Measurements from ENCODE around the gene GOLGA1. TPM values are rescaled to one million over a fixed set of nuclear protein-coding genes. Genes with fewer than 3 reads are reported as not detected.

GOLGA1 gene
- total RNA-seq, 1 experiment from 2014 or later, result 22.8 TPM

- POLR2A ChIA-PET, result interaction anchor here (0.7 to 2.3 kb wide), 2 partner anchors 11 to 34 kb away, joined by 3 to 17 read pairs; no protein-coding TSS in a partner anchor
- CTCF ChIA-PET, result interaction anchor here (0.7 to 15.9 kb wide), 4 partner anchors 24 to 1657 kb away, joined by 3 to 159 read pairs (median 44); partner anchors contain the start of genes NR6A1, OLFML2A and WDR38
- no peaks in the 10 kb centered on the region for H3K36me3 Mint-ChIP-seq (ENCODE audit: insufficient read depth, unreplicated experiment)
- no peak for TF ChIP-seq CTCF (IDR thresholded peaks at IDR 0.05; ENCODE audit: unreplicated experiment)
- DNase-seq (ENCODE audit: unreplicated experiment), result no peak
- no TSS peak for BruUV-seq (replicated peaks)
- H3K9me3 Mint-ChIP-seq (ENCODE audit: unreplicated experiment), result peaks cover 5% of the 10 kb centered on the region
- intact Hi-C loops (cut with micrococcal nuclease), result no loop called here
- H3K27ac Mint-ChIP-seq (ENCODE audit: low read depth, unreplicated experiment), result peak overlapping the region; percentile 18
- H3K4me3 Mint-ChIP-seq (ENCODE audit: unreplicated experiment), result no peak overlapping the region
- H3K4me1 Mint-ChIP-seq (ENCODE audit: insufficient read depth, unreplicated experiment), result peaks cover 10% of the 10 kb centered on the region
- H3K27me3 Mint-ChIP-seq (ENCODE audit: insufficient read depth, unreplicated experiment), result no peaks in the 10 kb centered on the region
Measured at GRCh38 chr9:124829334-124829669, 111.6 kb downstream of the GOLGA1 start.

DNA sequence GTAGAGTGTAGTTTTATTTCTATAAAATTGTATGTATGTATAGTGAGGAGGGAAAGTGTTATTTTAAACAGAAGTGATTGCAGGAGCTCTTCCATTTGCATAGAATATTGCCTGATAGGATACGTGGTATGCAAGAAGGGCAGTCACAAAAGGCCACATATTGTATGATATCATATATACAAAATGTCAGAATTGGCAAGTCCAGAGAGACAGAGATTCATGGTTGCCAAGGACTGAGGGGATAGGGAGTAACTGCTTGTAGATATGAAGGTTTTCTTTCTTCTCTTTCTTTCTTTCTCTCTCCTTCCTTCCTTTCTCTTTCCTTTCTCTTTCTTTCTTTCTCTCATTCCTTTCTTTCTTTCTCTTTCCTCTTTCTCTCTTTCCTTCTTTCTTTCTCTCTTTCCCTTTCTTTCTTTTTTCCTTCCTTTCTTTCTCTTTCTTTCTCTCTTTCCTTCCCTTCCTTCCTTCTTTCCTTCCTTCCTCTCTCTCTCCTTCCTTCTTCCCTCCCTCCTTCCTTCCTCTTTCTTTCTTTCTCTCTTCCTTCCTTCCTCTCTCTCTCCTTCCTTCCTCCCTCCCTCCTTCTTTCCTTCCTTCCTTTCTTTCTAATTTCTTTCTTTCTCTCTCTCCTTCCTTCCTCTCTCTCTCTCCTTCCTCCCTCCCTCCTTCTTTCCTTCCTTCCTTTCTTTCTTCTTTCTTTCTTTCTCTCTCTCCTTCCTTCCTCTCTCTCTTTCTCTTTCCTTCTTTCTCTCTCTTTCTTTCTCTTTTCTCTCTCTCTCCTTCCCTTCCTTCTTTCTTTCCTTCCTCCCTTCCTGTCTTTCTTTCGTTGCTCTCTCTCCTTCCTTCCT, 112.2 kb downstream of the GOLGA1 start:
- no TSS peak for BruUV-seq (replicated peaks)
- peak overlapping the region; percentile 18 for H3K27ac Mint-ChIP-seq (ENCODE audit: low read depth, unreplicated experiment)
- ChIA-PET CTCF (interaction anchor here (0.7 to 15.9 kb wide), 5 partner anchors 10 to 1657 kb away, joined by 3 to 159 read pairs (median 4); partner anchors contain the start of genes NR6A1, OLFML2A and WDR38), POLR2A (interaction anchor here (1.5 to 2.3 kb wide), 3 partner anchors 10 to 16 kb away, joined by 3 to 17 read pairs (median 7); no protein-coding TSS in a partner anchor)
- intact Hi-C loops (cut with micrococcal nuclease), result no loop called here
- no peak for TF ChIP-seq CTCF (IDR thresholded peaks at IDR 0.05; ENCODE audit: unreplicated experiment)
- H3K4me3 Mint-ChIP-seq (ENCODE audit: unreplicated experiment), result no peak overlapping the region
- peaks cover 8% of the 10 kb centered on the region for H3K4me1 Mint-ChIP-seq (ENCODE audit: insufficient read depth, unreplicated experiment)
- H3K27me3 Mint-ChIP-seq (ENCODE audit: insufficient read depth, unreplicated experiment), result no peaks in the 10 kb centered on the region
- H3K36me3 Mint-ChIP-seq (ENCODE audit: insufficient read depth, unreplicated experiment), result no peaks in the 10 kb centered on the region
- DNase-seq (ENCODE audit: unreplicated experiment), result no peak
- peaks cover 5% of the 10 kb centered on the region for H3K9me3 Mint-ChIP-seq (ENCODE audit: unreplicated experiment)

Other genes starting within 250 kb of the GOLGA1 start
- 0.91 and 2.0 TPM in 2 replicates for gene NR6A1, start 169.8 kb downstream of the GOLGA1 start, total RNA-seq (2022)
- 0.21 and 0.25 TPM in 2 replicates for gene OLFML2A, start 163.9 kb downstream of the GOLGA1 start, total RNA-seq (2022)
- not detected in 2 replicates for gene WDR38, start 87.6 kb downstream of the GOLGA1 start, total RNA-seq (2022)
- gene RPL35, start 79.1 kb downstream of the GOLGA1 start, total RNA-seq (2022), result 1,966 and 2,009 TPM in 2 replicates
- gene ARPC5L, start 79.0 kb downstream of the GOLGA1 start, total RNA-seq (2022), result 72.5 and 84.2 TPM in 2 replicates
- gene SCAI, start 202.4 kb upstream of the GOLGA1 start, total RNA-seq (2022), result 3.7 and 5.4 TPM in 2 replicates
- 40.7 and 41.7 TPM in 2 replicates for gene PPP6C, start 248.7 kb upstream of the GOLGA1 start, total RNA-seq (2022)

All from MCF 10A (cell line).